ENCODE measurements around the gene BTRC.

The BTRC gene

GRCh38 chr10:101566333-101567164 is 212.6 kb downstream of the BTRC start:
- TF ChIP-seq GATA1 (IDR thresholded peaks at IDR 0.05; ENCODE audit: low read depth, low read length): no peak
- no peak for TF ChIP-seq POLR2A (IDR thresholded peaks at IDR 0.05; ENCODE audit: low read length)
- peak; percentile 84 to 87 for DNase-seq

GRCh38 chr10:101567165-101568006 is 213.4 kb downstream of the BTRC start:
- DNase-seq: peak; percentile 15 to 23
- TF ChIP-seq GATA1 (IDR thresholded peaks at IDR 0.05; ENCODE audit: low read depth, low read length) (no peak), POLR2A (IDR thresholded peaks at IDR 0.05; ENCODE audit: low read length) (no peak)

- peak in 1 of 2 experiments; percentile 23 for DNase-seq
- no peak for TF ChIP-seq POLR2A (IDR thresholded peaks at IDR 0.05; ENCODE audit: low read length)
- no peak for TF ChIP-seq GATA1 (IDR thresholded peaks at IDR 0.05; ENCODE audit: low read depth, low read length)
Observed at GRCh38 chr10:101568054-101568745, 214.2 kb downstream of the BTRC start.

GRCh38 chr10:101569323-101569621 is 215.3 kb downstream of the BTRC start:
- TF ChIP-seq POLR2A (IDR thresholded peaks at IDR 0.05; ENCODE audit: low read length) (no peak), GATA1 (IDR thresholded peaks at IDR 0.05; ENCODE audit: low read depth, low read length) (no peak)
- no peak for DNase-seq

GRCh38 chr10:101569622-101570427 is 215.9 kb downstream of the BTRC start:
- TF ChIP-seq GATA1 (IDR thresholded peaks at IDR 0.05; ENCODE audit: low read depth, low read length) (no peak), POLR2A (IDR thresholded peaks at IDR 0.05; ENCODE audit: low read length) (peak; percentile 26)

GRCh38 chr10:101570428-101571270 is 216.7 kb downstream of the BTRC start:
- DNase-seq: peak; percentile 62 to 70
- TF ChIP-seq POLR2A (IDR thresholded peaks at IDR 0.05; ENCODE audit: low read length) (peak; percentile 33), GATA1 (IDR thresholded peaks at IDR 0.05; ENCODE audit: low read depth, low read length) (no peak)

More at GRCh38 chr10:101569622-101570427, 215.9 kb downstream of the BTRC start:
- peak; percentile 89 to 95 for DNase-seq

GRCh38 chr10:101571271-101571925 is 217.4 kb downstream of the BTRC start:
- no peak for TF ChIP-seq GATA1 (IDR thresholded peaks at IDR 0.05; ENCODE audit: low read depth, low read length)
- no peak for TF ChIP-seq POLR2A (IDR thresholded peaks at IDR 0.05; ENCODE audit: low read length)
- DNase-seq: peak in 1 of 2 experiments; percentile 38

- peak; percentile 54 to 58 for DNase-seq
- TF ChIP-seq GATA1 (IDR thresholded peaks at IDR 0.05; ENCODE audit: low read depth, low read length): no peak
- no peak for TF ChIP-seq POLR2A (IDR thresholded peaks at IDR 0.05; ENCODE audit: low read length)
Observed at GRCh38 chr10:101572126-101572525, 218.2 kb downstream of the BTRC start.

GRCh38 chr10:101572785-101573184 is 218.8 kb downstream of the BTRC start:
- TF ChIP-seq POLR2A (IDR thresholded peaks at IDR 0.05; ENCODE audit: low read length) (peak; percentile 34), GATA1 (IDR thresholded peaks at IDR 0.05; ENCODE audit: low read depth, low read length) (no peak)
- DNase-seq: peak in 1 of 2 experiments; percentile 26

GRCh38 chr10:101573885-101574753 is 220.2 kb downstream of the BTRC start:
- DNase-seq: peak in 1 of 2 experiments; percentile 13

GRCh38 chr10:101575091-101575490 is 221.1 kb downstream of the BTRC start:
- TF ChIP-seq POLR2A (IDR thresholded peaks at IDR 0.05; ENCODE audit: low read length) (no peak), GATA1 (IDR thresholded peaks at IDR 0.05; ENCODE audit: low read depth, low read length) (no peak)

More at GRCh38 chr10:101573885-101574753, 220.2 kb downstream of the BTRC start:
- no peak for TF ChIP-seq GATA1 (IDR thresholded peaks at IDR 0.05; ENCODE audit: low read depth, low read length)
- TF ChIP-seq POLR2A (IDR thresholded peaks at IDR 0.05; ENCODE audit: low read length): no peak

More at GRCh38 chr10:101575091-101575490, 221.1 kb downstream of the BTRC start:
- DNase-seq: peak; percentile 48 to 60
